Measurements from ENCODE around the gene ICOSLG. TPM values are rescaled to one million over a fixed set of nuclear protein-coding genes. Genes with fewer than 3 reads are reported as not detected.
A peak's percentile ranks its signal among the peaks of the same experiment; 100 is the strongest.
"Not testable (repeated sequence)": the region's sequence is repeated elsewhere in the genome, so short reads cannot be mapped to it uniquely, and the experiment has no call there.

Gene ICOSLG
- total RNA-seq (10 to 100 TPM in 3 of 5 donors, 1 to 10 TPM in 2; 7.9 to 16.7 (median 10.1) TPM), total RNA-seq (0 to 3.0 (median 0.71) reads per million in 29 experiments)
- 2.8 TPM for total RNA-seq (2013)

GRCh38 chr21:44240842-44241241, at the start of gene ICOSLG:
Gene ICOSLG (minus strand): TSS chr21:44240943. CDS start chr21:44240817, 126 bp downstream.
- POLR2A ChIA-PET; H3K9me3 Mint-ChIP-seq; H3K27ac ChIP-seq (ENCODE audit: low read length); DNase-seq; H3K27me3 Mint-ChIP-seq; H3K9me3 ChIP-seq; CTCF ChIA-PET; H3K4me3 ChIP-seq (ENCODE audit: control insufficient read depth in 1 of 2, extremely low read depth in 1 of 2, low read length in 1 of 2); H3K4me1 ChIP-seq (ENCODE audit: control insufficient read depth in 1 of 2, extremely low read depth in 1 of 2, insufficient read depth in 2 of 2, low read length in 2 of 2); H3K36me3 Mint-ChIP-seq; H3K27ac Mint-ChIP-seq; H3K4me3 Mint-ChIP-seq; H3K4me1 Mint-ChIP-seq; H3K36me3 ChIP-seq (ENCODE audit: control insufficient read depth in 2 of 2, extremely low read depth in 1 of 2, insufficient read depth in 1 of 2, low read length in 1 of 2); H3K27me3 ChIP-seq (replicated peaks in 1 of 2; ENCODE audit: control insufficient read depth in 2 of 2, extremely low read depth in 1 of 2, insufficient read depth in 2 of 2, low read length in 1 of 2): not testable (repeated sequence)
- no CpG with 5 or more reads among the region's 53 CpGs for WGBS (ENCODE audit: insufficient coverage)
- ATAC-seq (replicated peaks in 1 of 4) = peak; percentile 58 to 68 (median 62)

DNA sequence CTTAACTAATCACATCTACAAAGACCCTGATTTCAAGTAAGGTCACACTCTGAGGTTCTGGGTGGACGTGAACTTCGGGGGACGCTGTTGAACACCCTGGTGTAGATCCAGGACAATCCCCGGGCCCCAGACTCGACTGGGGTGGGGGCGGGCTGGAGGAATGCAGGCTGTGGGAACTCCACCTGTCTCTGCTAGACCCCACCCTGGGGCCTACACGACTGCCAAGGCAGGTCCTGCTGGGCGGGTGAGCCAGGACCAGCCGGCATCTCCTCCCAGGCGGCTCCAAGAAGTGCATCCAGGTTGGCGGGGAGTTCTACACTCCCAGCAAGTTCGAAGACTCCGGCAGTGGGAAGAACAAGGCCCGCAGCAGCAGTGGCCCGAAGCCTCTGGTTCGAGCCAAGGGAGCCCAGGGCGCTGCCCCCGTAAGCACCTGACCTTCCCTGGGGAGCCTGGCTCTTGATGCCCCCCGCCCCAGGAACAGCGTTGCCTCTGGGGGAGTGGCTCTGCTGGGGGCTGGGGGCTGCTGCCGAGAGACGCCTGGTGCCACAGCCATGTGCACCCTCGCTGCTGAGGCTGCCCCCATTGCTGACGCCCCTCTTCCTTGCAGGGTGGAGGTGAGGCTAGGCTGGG, 48.8 kb upstream of the ICOSLG start:
- peaks cover 3 to 29% of the 10 kb centered on the region in 2 experiments for H3K4me1 ChIP-seq (ENCODE audit: control insufficient read depth in 1 of 2, extremely low read depth in 1 of 2, insufficient read depth in 2 of 2, low read length in 2 of 2)
- H3K4me3 Mint-ChIP-seq = no peak overlapping the region
- H3K36me3 ChIP-seq (ENCODE audit: control insufficient read depth in 2 of 2, extremely low read depth in 1 of 2, insufficient read depth in 1 of 2, low read length in 1 of 2) = no peaks in the 10 kb centered on the region
- no peaks in the 10 kb centered on the region for H3K9me3 Mint-ChIP-seq
- DNase-seq (no peak), ATAC-seq (replicated peaks in 1 of 4) (no peak)
- peaks cover 0 to 8% of the 10 kb centered on the region in 2 donors for H3K27me3 Mint-ChIP-seq
- no peaks in the 10 kb centered on the region for H3K9me3 ChIP-seq
- no peaks in the 10 kb centered on the region for H3K36me3 Mint-ChIP-seq
- no peak overlapping the region for H3K27ac Mint-ChIP-seq
- peaks cover 0 to 38% of the 10 kb centered on the region in 2 experiments for H3K27me3 ChIP-seq (replicated peaks in 1 of 2; ENCODE audit: control insufficient read depth in 2 of 2, extremely low read depth in 1 of 2, insufficient read depth in 2 of 2, low read length in 1 of 2)
- 89% methylated on average over 20 of the region's 24 CpGs for WGBS (ENCODE audit: insufficient coverage)
- peaks cover 6 to 14% (median 6%) of the 10 kb centered on the region in 3 donors for H3K4me1 Mint-ChIP-seq
- H3K27ac ChIP-seq (ENCODE audit: low read length) = no peak overlapping the region
- H3K4me3 ChIP-seq (ENCODE audit: control insufficient read depth in 1 of 2, extremely low read depth in 1 of 2, low read length in 1 of 2) = no peak overlapping the region
- POLR2A ChIA-PET = no interaction called here
- CTCF ChIA-PET = interaction anchor here in 1 of 2 donors (0.7 kb wide), 1 partner anchor 288 kb away, joined by 4 read pairs; no protein-coding TSS in a partner anchor

DNA sequence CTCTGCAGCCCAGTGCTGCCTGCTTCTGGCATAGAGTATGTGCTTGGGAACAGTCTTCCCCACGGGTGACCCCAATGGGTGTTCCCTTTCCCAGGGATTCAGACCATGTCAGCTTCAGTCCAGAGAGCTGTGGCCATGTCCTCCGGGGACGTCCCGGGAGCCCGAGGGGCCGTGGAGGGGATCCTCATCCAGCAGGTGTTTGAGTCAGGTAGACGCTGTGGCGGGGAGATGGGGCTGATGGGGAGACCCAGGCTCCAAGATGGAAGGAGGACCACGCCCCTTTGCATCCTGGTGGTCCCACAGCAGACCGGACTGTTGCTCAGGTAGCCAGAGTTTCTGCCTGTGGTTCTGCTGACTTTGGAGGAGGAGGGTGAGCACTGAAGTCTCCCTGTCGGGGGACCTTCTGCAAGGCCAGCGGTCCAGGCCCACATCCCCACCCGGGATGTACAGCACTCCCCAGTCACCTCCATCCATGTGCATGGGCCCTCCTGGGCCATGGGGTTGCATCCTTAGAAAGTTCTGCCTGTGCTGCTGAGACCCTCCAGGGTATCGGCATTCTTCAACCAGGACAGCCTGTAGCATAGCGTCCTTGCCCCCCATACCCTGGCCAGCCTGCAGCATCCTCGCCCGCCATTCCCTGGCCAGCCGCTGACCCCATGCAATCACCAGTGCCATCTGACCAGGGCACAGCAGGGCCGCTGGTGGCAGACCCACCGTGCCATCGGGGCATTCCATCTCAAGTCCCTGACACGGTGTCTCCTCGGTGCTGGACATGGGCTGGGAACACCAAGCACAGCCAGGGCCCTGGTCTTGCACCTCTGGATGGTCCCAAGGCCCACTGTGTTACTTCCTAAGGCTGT, 47.7 kb upstream of the ICOSLG start:
- Mint-ChIP-seq H3K27me3 (peaks cover 0 to 8% of the 10 kb centered on the region in 2 donors), H3K4me1 (peaks cover 4 to 10% (median 10%) of the 10 kb centered on the region in 3 donors), H3K27ac (no peak overlapping the region), H3K4me3 (no peak overlapping the region), H3K36me3 (no peaks in the 10 kb centered on the region), H3K9me3 (no peaks in the 10 kb centered on the region)
- Histone ChIP-seq H3K27ac (ENCODE audit: low read length) (no peak overlapping the region), H3K4me3 (ENCODE audit: control insufficient read depth in 1 of 2, extremely low read depth in 1 of 2, low read length in 1 of 2) (no peak overlapping the region), H3K9me3 (no peaks in the 10 kb centered on the region), H3K27me3 (replicated peaks in 1 of 2; ENCODE audit: control insufficient read depth in 2 of 2, extremely low read depth in 1 of 2, insufficient read depth in 2 of 2, low read length in 1 of 2) (peaks cover 0 to 38% of the 10 kb centered on the region in 2 experiments), H3K4me1 (ENCODE audit: control insufficient read depth in 1 of 2, extremely low read depth in 1 of 2, insufficient read depth in 2 of 2, low read length in 2 of 2) (peaks cover 3 to 20% of the 10 kb centered on the region in 2 experiments), H3K36me3 (ENCODE audit: control insufficient read depth in 2 of 2, extremely low read depth in 1 of 2, insufficient read depth in 1 of 2, low read length in 1 of 2) (no peaks in the 10 kb centered on the region)
- WGBS (ENCODE audit: insufficient coverage) = 92% methylated on average over 18 of the region's 23 CpGs
- ATAC-seq (replicated peaks in 1 of 4) (no peak), DNase-seq (no peak)
- CTCF ChIA-PET = no interaction called here
- POLR2A ChIA-PET = no interaction called here

DNA sequence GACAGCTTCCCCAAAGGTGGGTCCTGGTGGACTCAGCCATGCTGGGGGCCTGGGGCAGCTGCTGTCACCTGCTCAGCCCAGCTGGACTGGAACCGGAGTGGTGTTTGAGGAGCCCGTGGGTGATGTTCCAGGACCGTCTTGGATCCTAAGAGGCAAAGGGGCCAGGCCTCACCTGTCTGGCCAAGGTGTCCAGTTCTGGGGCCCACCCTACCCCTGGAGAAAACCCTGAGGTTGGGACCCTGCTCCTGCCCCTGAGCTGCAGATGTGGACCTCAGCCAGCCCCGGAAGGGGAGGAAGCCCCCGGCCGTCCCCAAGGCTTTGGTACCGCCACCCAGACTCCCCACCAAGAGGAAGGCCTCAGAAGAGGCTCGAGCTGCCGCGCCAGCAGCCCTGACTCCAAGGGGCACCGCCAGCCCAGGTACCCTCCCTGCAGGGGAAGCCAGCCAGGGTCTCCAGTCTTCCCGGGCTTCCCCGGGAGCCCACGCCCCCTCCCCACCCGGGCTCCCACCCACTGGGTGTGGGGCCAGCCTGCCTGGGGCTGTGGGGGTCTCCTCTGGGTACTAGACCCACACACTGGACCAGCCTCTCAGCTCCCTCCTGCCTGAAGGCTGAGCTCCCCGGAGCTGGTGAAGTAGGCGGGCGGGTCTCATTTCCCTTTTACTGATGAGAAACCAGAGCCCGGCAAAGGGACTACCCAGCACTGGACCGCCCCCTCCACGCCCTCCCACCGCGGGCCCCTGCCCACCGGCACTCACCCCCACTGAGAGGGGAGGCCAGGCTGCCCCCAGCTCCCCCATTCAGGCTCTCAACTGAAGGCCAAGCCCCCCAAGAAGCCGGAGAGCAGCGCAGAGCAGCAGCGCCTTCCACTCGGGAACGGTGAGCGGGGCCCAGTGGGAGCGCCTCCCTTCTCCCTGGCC, 46.2 kb upstream of the ICOSLG start:
- Mint-ChIP-seq H3K27me3 (peaks cover 0 to 8% of the 10 kb centered on the region in 2 donors), H3K9me3 (no peaks in the 10 kb centered on the region), H3K27ac (no peak overlapping the region), H3K36me3 (no peaks in the 10 kb centered on the region), H3K4me3 (no peak overlapping the region), H3K4me1 (peaks cover 2 to 10% (median 7%) of the 10 kb centered on the region in 3 donors)
- Histone ChIP-seq H3K4me3 (ENCODE audit: control insufficient read depth in 1 of 2, extremely low read depth in 1 of 2, low read length in 1 of 2) (no peak overlapping the region), H3K9me3 (no peaks in the 10 kb centered on the region), H3K36me3 (ENCODE audit: control insufficient read depth in 2 of 2, extremely low read depth in 1 of 2, insufficient read depth in 1 of 2, low read length in 1 of 2) (no peaks in the 10 kb centered on the region), H3K27me3 (replicated peaks in 1 of 2; ENCODE audit: control insufficient read depth in 2 of 2, extremely low read depth in 1 of 2, insufficient read depth in 2 of 2, low read length in 1 of 2) (peaks cover 0 to 34% of the 10 kb centered on the region in 2 experiments), H3K27ac (ENCODE audit: low read length) (no peak overlapping the region), H3K4me1 (ENCODE audit: control insufficient read depth in 1 of 2, extremely low read depth in 1 of 2, insufficient read depth in 2 of 2, low read length in 2 of 2) (peaks cover 0 to 5% of the 10 kb centered on the region in 2 experiments)
- 84% methylated on average over 24 of the region's 31 CpGs for WGBS (ENCODE audit: insufficient coverage)
- DNase-seq (no peak), ATAC-seq (replicated peaks in 1 of 4) (peak in 1 of 4 experiments; percentile 19)
- ChIA-PET POLR2A (no interaction called here), CTCF (no interaction called here)

DNA sequence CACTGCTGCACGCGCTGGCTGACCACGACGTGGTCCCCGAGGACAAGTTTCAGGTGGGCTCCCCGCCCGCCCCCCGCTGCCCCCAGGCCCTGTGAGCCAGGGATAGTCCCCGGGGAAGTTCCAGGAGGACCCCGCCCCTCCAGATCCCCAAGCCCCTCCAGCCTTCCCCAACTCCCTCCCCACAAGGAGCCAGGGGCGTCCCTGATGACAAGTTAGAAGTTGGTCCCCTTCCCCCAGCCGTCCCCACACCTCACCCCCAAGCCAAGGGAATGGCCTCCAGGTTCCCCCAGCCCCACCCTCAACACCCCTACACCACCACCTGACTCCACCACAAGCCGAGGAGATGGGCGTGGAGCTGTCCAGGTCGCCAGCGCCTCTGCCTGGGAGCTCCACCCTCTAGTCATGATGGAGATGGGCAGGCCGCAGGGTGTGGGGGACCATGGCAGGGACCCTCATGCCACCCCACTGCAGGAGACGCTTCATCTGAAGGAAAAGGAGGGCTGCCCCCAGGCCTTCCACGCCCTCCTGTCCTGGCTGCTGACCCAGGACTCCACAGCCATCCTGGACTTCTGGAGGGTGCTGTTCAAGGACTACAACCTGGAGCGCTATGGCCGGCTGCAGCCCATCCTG, 45.5 kb upstream of the ICOSLG start:
- Histone ChIP-seq H3K27me3 (replicated peaks in 1 of 2; ENCODE audit: control insufficient read depth in 2 of 2, extremely low read depth in 1 of 2, insufficient read depth in 2 of 2, low read length in 1 of 2) (peaks cover 0 to 31% of the 10 kb centered on the region in 2 experiments), H3K4me3 (ENCODE audit: control insufficient read depth in 1 of 2, extremely low read depth in 1 of 2, low read length in 1 of 2) (no peak overlapping the region), H3K27ac (ENCODE audit: low read length) (no peak overlapping the region), H3K4me1 (ENCODE audit: control insufficient read depth in 1 of 2, extremely low read depth in 1 of 2, insufficient read depth in 2 of 2, low read length in 2 of 2) (peaks cover 0 to 2% of the 10 kb centered on the region in 2 experiments), H3K36me3 (ENCODE audit: control insufficient read depth in 2 of 2, extremely low read depth in 1 of 2, insufficient read depth in 1 of 2, low read length in 1 of 2) (no peaks in the 10 kb centered on the region), H3K9me3 (no peaks in the 10 kb centered on the region)
- Mint-ChIP-seq H3K36me3 (no peaks in the 10 kb centered on the region), H3K9me3 (no peaks in the 10 kb centered on the region), H3K27ac (no peak overlapping the region), H3K27me3 (peaks cover 0 to 8% of the 10 kb centered on the region in 2 donors), H3K4me1 (peaks cover 2 to 10% (median 7%) of the 10 kb centered on the region in 3 donors), H3K4me3 (no peak overlapping the region)
- 80% methylated on average over 13 of the region's 21 CpGs for WGBS (ENCODE audit: insufficient coverage)
- ATAC-seq (replicated peaks in 1 of 4) = no peak
- DNase-seq = no peak
- CTCF ChIA-PET = no interaction called here
- POLR2A ChIA-PET = no interaction called here
